ENCODE results near the gene RITA1.

Gene RITA1

DNA sequence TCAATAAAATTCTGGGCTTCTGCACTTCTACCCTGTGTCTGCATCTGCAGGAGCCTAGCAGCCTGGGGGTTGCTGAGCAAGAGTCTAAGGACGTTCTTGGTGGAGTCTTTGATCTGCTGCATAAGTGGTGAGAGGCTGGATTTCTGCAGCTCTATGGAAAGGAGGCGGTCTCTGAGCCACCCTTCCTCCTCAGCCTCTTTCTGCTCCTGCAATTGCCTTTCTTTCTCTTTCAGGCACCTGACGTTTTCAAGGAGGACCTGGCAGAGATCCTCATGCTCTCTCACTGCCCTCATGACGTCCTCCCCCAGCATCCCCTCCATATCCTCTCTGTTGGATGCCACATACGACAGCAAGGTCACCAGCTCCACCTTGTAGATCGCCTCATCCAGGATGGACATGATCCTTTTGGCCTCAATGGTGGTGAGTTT is 22.1 kb downstream of the RITA1 start:
- Histone ChIP-seq H3F3A (ENCODE audit: control insufficient read depth, insufficient read depth) (peaks cover 37% of the 10 kb centered on the region), H4K20me1 (ENCODE audit: control insufficient read depth, insufficient read depth, low read depth, low read length) (no peaks in the 10 kb centered on the region), H3K4me2 (ENCODE audit: low read length) (peak overlapping the region; percentile 100), H3K79me2 (ENCODE audit: control insufficient read depth, low read length) (peaks cover 56% of the 10 kb centered on the region), H3K4me1 (ENCODE audit: control insufficient read depth, low read length) (peaks cover 99% of the 10 kb centered on the region), H3K9me2 (replicated peaks; ENCODE audit: control insufficient read depth, low read length) (no peaks in the 10 kb centered on the region), H3K9me3 (ENCODE audit: control insufficient read depth, insufficient read depth, low read length) (no peaks in the 10 kb centered on the region), H3K4me3 (ENCODE audit: low read length) (peak overlapping the region; percentile 78), H3K36me3 (ENCODE audit: control insufficient read depth, low read length) (peaks cover 74% of the 10 kb centered on the region), H3K27ac (ENCODE audit: low read depth, low read length) (peak overlapping the region; percentile 100), H3K27me3 (ENCODE audit: control insufficient read depth, low read length) (no peaks in the 10 kb centered on the region)
- TF ChIP-seq EZH2phosphoT487 (IDR thresholded peaks at IDR 0.05; ENCODE audit: borderline replicate concordance, low read length) (no peak), CTCF (IDR thresholded peaks at IDR 0.05; ENCODE audit: low read depth, low read length, poor library complexity, severe bottlenecking) (no peak)

DNA sequence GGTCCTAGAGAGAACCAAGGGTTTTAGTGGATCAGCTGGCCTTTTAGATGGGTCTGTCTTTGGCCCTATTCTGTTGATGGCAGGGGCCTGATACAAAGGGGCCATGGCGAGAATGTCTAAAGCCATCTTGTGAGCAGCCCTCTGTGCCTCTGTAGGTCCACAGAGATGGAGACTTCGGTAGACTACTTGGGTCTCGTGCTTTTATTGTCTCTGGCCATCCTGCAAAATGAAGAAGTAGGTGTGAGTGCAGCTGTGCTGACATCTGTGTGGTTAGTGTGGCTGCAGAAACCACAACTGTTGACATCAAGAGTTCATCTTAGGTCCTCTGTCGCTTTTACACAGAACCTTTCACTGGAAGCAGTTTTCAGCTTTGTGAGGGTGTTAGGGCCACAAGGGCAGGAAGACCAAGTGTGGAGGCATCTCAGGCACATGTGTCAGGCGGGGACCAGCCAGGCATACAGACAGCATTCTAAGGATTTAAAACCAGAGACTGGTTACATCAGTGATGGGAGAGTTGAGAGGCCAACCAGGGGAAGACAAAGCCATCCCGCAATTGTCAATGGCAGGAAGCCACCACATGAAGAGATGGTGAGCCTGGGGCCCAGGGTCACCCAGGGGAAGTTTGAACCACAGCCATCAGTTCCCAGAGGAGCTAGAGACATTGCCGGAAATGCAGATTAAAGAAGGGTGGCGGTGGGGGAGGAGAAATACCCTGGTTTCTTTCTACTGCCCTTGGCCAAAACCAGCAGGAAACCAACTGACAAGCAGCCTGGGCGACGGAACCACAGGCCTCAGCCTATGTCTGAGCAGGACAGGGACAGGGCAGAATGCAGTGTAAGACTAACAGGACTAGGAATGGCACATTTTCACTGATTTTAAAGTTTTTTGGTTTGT is 22.8 kb downstream of the RITA1 start:
- Histone ChIP-seq H3F3A (ENCODE audit: control insufficient read depth, insufficient read depth) (peaks cover 43% of the 10 kb centered on the region), H3K36me3 (ENCODE audit: control insufficient read depth, low read length) (peaks cover 73% of the 10 kb centered on the region), H4K20me1 (ENCODE audit: control insufficient read depth, insufficient read depth, low read depth, low read length) (no peaks in the 10 kb centered on the region), H3K4me3 (ENCODE audit: low read length) (peak overlapping the region; percentile 78), H3K27ac (ENCODE audit: low read depth, low read length) (peak overlapping the region; percentile 100), H3K9me3 (ENCODE audit: control insufficient read depth, insufficient read depth, low read length) (no peaks in the 10 kb centered on the region), H3K79me2 (ENCODE audit: control insufficient read depth, low read length) (peaks cover 59% of the 10 kb centered on the region), H3K4me2 (ENCODE audit: low read length) (peak overlapping the region; percentile 100), H3K9me2 (replicated peaks; ENCODE audit: control insufficient read depth, low read length) (no peaks in the 10 kb centered on the region), H3K27me3 (ENCODE audit: control insufficient read depth, low read length) (no peaks in the 10 kb centered on the region), H3K4me1 (ENCODE audit: control insufficient read depth, low read length) (peaks cover 99% of the 10 kb centered on the region)
- TF ChIP-seq EZH2phosphoT487 (IDR thresholded peaks at IDR 0.05; ENCODE audit: borderline replicate concordance, low read length) (no peak), CTCF (IDR thresholded peaks at IDR 0.05; ENCODE audit: low read depth, low read length, poor library complexity, severe bottlenecking) (no peak)

GRCh38 chr12:113211160-113211559 is 25.6 kb downstream of the RITA1 start:
- H3K4me1 ChIP-seq (ENCODE audit: control insufficient read depth, low read length): peaks cover 100% of the 10 kb centered on the region
- H3K27ac ChIP-seq (ENCODE audit: low read depth, low read length): peak overlapping the region; percentile 100
- H3K9me2 ChIP-seq (replicated peaks; ENCODE audit: control insufficient read depth, low read length): no peaks in the 10 kb centered on the region
- H3K36me3 ChIP-seq (ENCODE audit: control insufficient read depth, low read length): peaks cover 77% of the 10 kb centered on the region
- no peaks in the 10 kb centered on the region for H3K27me3 ChIP-seq (ENCODE audit: control insufficient read depth, low read length)
- TF ChIP-seq CTCF (IDR thresholded peaks at IDR 0.05; ENCODE audit: low read depth, low read length, poor library complexity, severe bottlenecking) (no peak), EZH2phosphoT487 (IDR thresholded peaks at IDR 0.05; ENCODE audit: borderline replicate concordance, low read length) (no peak)
- H3K4me2 ChIP-seq (ENCODE audit: low read length): peak overlapping the region; percentile 100
- no peaks in the 10 kb centered on the region for H3K9me3 ChIP-seq (ENCODE audit: control insufficient read depth, insufficient read depth, low read length)
- peaks cover 45% of the 10 kb centered on the region for H3F3A ChIP-seq (ENCODE audit: control insufficient read depth, insufficient read depth)
- H3K79me2 ChIP-seq (ENCODE audit: control insufficient read depth, low read length): peaks cover 80% of the 10 kb centered on the region
- peak overlapping the region; percentile 78 for H3K4me3 ChIP-seq (ENCODE audit: low read length)
- no peaks in the 10 kb centered on the region for H4K20me1 ChIP-seq (ENCODE audit: control insufficient read depth, insufficient read depth, low read depth, low read length)
